BJ (cell line): ENCODE results near the gene SPAG16. TPM values are rescaled to one million over a fixed set of nuclear protein-coding genes. Genes with fewer than 3 reads are reported as not detected.

Experiments
- CTCF ChIA-PET: fragments of 350-600 bp; formaldehyde crosslinking; extraction: SDS; loops from one replicate; lab custom pipeline; 2021; ENCODE audit warnings: antibody characterized with exemption, inconsistent platforms; lab: Yijun Ruan, JAX
- POLR2A ChIA-PET: fragments of 300-600 bp; sonication (Branson Sonifier 250); formaldehyde crosslinking; extraction: SDS; loops from one replicate; lab custom pipeline; 2021; ENCODE audit warnings: antibody characterized with exemption; lab: Charles Lee
- DNase-seq: peaks from one replicate; pipeline ENCODE4 v3.0.0-alpha.2; 2011; ENCODE audit warnings: low read depth
- H3K27me3 ChIP-seq: 2 replicates; pipeline ENCODE4 v1.6.0; 2011; ENCODE audit warnings: low read length; ENCODE audit not compliant: control insufficient read depth, insufficient read depth
- H3K36me3 ChIP-seq: 2 replicates; pipeline ENCODE4 v1.5.1; 2011; ENCODE audit warnings: low read length; ENCODE audit not compliant: control insufficient read depth, insufficient read depth
- H3K4me3 ChIP-seq: 2 replicates; pipeline ENCODE4 v1.5.1; 2011; ENCODE audit warnings: low read depth, mild to moderate bottlenecking, control low read depth, low read length
- CTCF ChIP-seq: IDR thresholded peaks from 2 replicates; pipeline ENCODE4 v1.5.1; 2011; ENCODE audit warnings: low read depth, mild to moderate bottlenecking, control low read depth, inconsistent platforms, low read length, moderate library complexity; ENCODE audit not compliant: insufficient read depth
- polyA plus RNA-seq: library from polyadenylated mRNA; depleted of rRNA; stranded (reverse); fragments of >200 nt; gene quantifications from 2 replicates; pipeline ENCODE4 v1.2.3, GENCODE V29; 2011

Gene SPAG16
- polyA plus RNA-seq, 1 experiment = 11.0 TPM

- ChIA-PET CTCF (interaction anchor here (0.6 to 1.0 kb wide), 4 partner anchors 9 to 312 kb away, joined by 3 to 4 read pairs (median 4); no protein-coding TSS in a partner anchor), POLR2A (no interaction called here)
- Histone ChIP-seq H3K27me3 (no peaks in the 10 kb centered on the region), H3K4me3 (no peak overlapping the region), H3K36me3 (no peaks in the 10 kb centered on the region)
- TF ChIP-seq CTCF = peak; percentile 74
- no peak for DNase-seq
Measured at GRCh38 chr2:213246497-213247281, 37.6 kb upstream of the SPAG16 start.

GRCh38 chr2:213247566-213247965, 36.7 kb upstream of the SPAG16 start:
- no peak for DNase-seq
- no peak for TF ChIP-seq CTCF
- Histone ChIP-seq H3K27me3 (no peaks in the 10 kb centered on the region), H3K36me3 (no peaks in the 10 kb centered on the region), H3K4me3 (no peak overlapping the region)
- CTCF ChIA-PET = interaction anchor here (1.0 kb wide), 4 partner anchors 8 to 24 kb away, joined by 3 to 4 read pairs (median 3); no protein-coding TSS in a partner anchor
- POLR2A ChIA-PET = no interaction called here

- POLR2A ChIA-PET = interaction anchor here (0.5 kb wide), 1 partner anchor 10 kb away, joined by 4 read pairs; no protein-coding TSS in a partner anchor
- DNase-seq = no peak
- CTCF ChIA-PET = interaction anchor here (1.0 kb wide), 1 partner anchor 17 kb away, joined by 3 read pairs; no protein-coding TSS in a partner anchor
- H3K36me3 ChIP-seq = no peaks in the 10 kb centered on the region
- no peaks in the 10 kb centered on the region for H3K27me3 ChIP-seq
- H3K4me3 ChIP-seq = no peak overlapping the region
- no peak for TF ChIP-seq CTCF
Measured at GRCh38 chr2:213248637-213249036, 35.6 kb upstream of the SPAG16 start.

GRCh38 chr2:213249502-213249901, 34.8 kb upstream of the SPAG16 start:
- no peaks in the 10 kb centered on the region for H3K27me3 ChIP-seq
- no peak for TF ChIP-seq CTCF
- ChIA-PET CTCF (interaction anchor here (0.6 kb wide), 2 partner anchors 66 to 515 kb away, joined by 3 read pairs; no protein-coding TSS in a partner anchor), POLR2A (no interaction called here)
- no peak overlapping the region for H3K4me3 ChIP-seq
- DNase-seq = no peak
- H3K36me3 ChIP-seq = no peaks in the 10 kb centered on the region

GRCh38 chr2:213251618-213252017, 32.6 kb upstream of the SPAG16 start:
- H3K4me3 ChIP-seq = no peak overlapping the region
- no peaks in the 10 kb centered on the region for H3K27me3 ChIP-seq
- ChIA-PET CTCF (interaction anchor here (0.6 kb wide), 1 partner anchor 1258 kb away, joined by 3 read pairs; no protein-coding TSS in a partner anchor), POLR2A (no interaction called here)
- H3K36me3 ChIP-seq = no peaks in the 10 kb centered on the region
- TF ChIP-seq CTCF = peak; percentile 45
- DNase-seq = peak; percentile 19
